Peyer's patch (tissue), 4 donors: Measurements from ENCODE around the gene CHST11. TPM values are rescaled to one million over a fixed set of nuclear protein-coding genes. Genes with fewer than 3 reads are reported as not detected.

ENCODE experiments used
- DNase-seq, 3 donors: peaks; one replicate each; pipeline ENCODE4 v3.0.0-alpha.2; 2017 to 2019
- H3K27ac ChIP-seq, 4 donors: fragments of 200-600 bp; sonication (generic); one replicate each; pipeline ENCODE4 v1.5.1; 2016 to 2019
- H3K27me3 ChIP-seq, 2 donors: fragments of 200-600 bp; sonication (generic); one replicate each; pipeline ENCODE4 v1.5.1; 2019
- H3K36me3 ChIP-seq, 3 donors: fragments of 200-600 bp; sonication (generic); one replicate each; pipeline ENCODE4 v1.5.1; 2016 to 2019
- H3K4me1 ChIP-seq, 4 donors: fragments of 200-600 bp; sonication (generic); one replicate each; pipeline ENCODE4 v1.5.1; 2016 to 2019
- H3K4me3 ChIP-seq, 4 donors: fragments of 200-600 bp; sonication (generic); 1 replicate in 3 of 4; 2 replicates in 1 of 4; pipeline ENCODE4 v1.5.1; 2016 to 2019; ENCODE audit warnings: mild to moderate bottlenecking in 1 of 4
- H3K9me3 ChIP-seq, 4 donors: fragments of 200-600 bp; sonication (generic); one replicate each; pipeline ENCODE4 v1.5.1; 2016 to 2019; ENCODE audit warnings: mild to moderate bottlenecking in 1 of 4
- POLR2A ChIP-seq, 2 donors: fragments of 450-650 bp; IDR thresholded peaks; one replicate each; pipeline ENCODE4 v1.5.1; 2017; ENCODE audit warnings: antibody characterized with exemption in 2 of 2, mild to moderate bottlenecking in 2 of 2, moderate library complexity in 2 of 2
- total RNA-seq, 4 donors: library from RNA; depleted of rRNA; stranded (reverse); fragments of >200 nt; gene quantifications; one replicate each; pipeline ENCODE4 v1.1.0, GENCODE V29; 2016
- TF ChIP-seq, protein P1 (sequence below), 6 experiments: fragments of 450-650 bp in 4 of 6; fragments of 200-600 bp in 2 of 6; sonication (generic) in 1 of 6; IDR thresholded peaks; one replicate each; pipeline ENCODE4 v1.5.1; 2017 to 2019; ENCODE audit warnings: antibody characterized with exemption in 6 of 6, mild to moderate bottlenecking in 3 of 6, moderate library complexity in 1 of 6

Gene CHST11
- 100 to 1,000 TPM in 1 of 4 donors, 10 to 100 TPM in 2, 1 to 10 TPM in 1; 9.9 to 119 (median 15.6) TPM for total RNA-seq

DNA sequence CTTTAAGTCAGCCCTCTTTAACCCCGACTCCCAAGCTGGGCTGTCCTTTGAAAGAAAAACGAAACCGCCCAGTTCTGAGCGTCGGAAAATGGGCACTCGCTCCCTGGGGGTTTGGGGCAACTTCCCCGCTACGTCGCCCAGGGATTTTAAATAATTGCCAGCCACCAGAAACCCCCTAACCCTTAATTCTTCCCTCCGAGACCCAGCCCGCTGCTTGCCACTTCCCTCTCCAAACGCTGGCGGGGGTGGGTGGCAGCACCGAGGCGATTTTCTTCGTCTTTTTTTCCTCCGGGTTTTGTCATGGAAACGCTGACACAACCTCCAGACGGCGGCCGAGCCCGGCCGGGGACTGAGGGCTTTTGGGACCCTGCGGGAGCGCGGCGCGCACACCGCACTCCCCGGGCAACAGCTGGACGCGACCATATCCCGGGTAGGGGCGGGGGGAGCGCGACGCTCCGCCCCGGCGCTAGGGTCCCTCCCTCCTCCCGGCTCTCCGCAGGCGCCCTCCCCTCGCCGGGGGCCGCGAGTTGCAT is at the start of gene CHST11:
Gene CHST11, plus strand, starts transcription at position 532 of the 533 bp plus-strand sequence.
- no peaks in the 10 kb centered on the region for H3K9me3 ChIP-seq
- H3K27me3 ChIP-seq: no peaks in the 10 kb centered on the region
- peak in 1 of 2 donors; percentile 14 for TF ChIP-seq POLR2A (IDR thresholded peaks at IDR 0.05)
- TF ChIP-seq, protein P1, sequence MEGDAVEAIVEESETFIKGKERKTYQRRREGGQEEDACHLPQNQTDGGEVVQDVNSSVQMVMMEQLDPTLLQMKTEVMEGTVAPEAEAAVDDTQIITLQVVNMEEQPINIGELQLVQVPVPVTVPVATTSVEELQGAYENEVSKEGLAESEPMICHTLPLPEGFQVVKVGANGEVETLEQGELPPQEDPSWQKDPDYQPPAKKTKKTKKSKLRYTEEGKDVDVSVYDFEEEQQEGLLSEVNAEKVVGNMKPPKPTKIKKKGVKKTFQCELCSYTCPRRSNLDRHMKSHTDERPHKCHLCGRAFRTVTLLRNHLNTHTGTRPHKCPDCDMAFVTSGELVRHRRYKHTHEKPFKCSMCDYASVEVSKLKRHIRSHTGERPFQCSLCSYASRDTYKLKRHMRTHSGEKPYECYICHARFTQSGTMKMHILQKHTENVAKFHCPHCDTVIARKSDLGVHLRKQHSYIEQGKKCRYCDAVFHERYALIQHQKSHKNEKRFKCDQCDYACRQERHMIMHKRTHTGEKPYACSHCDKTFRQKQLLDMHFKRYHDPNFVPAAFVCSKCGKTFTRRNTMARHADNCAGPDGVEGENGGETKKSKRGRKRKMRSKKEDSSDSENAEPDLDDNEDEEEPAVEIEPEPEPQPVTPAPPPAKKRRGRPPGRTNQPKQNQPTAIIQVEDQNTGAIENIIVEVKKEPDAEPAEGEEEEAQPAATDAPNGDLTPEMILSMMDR (IDR thresholded peaks at IDR 0.05): peak in 3 of 6 experiments; percentile 15 to 17 (median 16)
- peak within 1 kb of the TSS; percentile 79 to 97 (median 84) for H3K27ac ChIP-seq
- no peaks in the 10 kb centered on the region for H3K36me3 ChIP-seq
- peak within 1 kb of the TSS; percentile 66 to 99 (median 73) for H3K4me3 ChIP-seq
- peaks cover 0 to 14% (median 0%) of the 10 kb centered on the region in 4 donors for H3K4me1 ChIP-seq
- peak; percentile 74 to 89 (median 78) for DNase-seq

DNA sequence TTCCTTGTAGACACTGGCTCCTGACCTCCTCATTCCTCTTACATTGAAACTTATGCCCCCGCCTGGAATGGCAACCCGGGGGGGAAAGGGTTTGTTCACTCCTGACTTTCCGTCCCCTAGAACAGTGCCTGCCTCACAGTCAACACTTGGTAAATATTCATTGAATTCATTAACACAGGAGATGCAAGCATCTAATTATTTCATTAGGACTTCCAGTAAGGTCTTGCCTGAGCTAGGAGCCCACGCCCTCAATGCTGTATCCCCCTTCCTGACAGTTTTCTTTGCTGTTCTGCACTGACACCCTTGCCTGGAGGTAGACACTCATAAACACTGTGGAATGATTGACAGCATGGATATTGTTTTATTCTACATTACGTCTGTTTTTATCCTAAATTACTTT is 49.3 kb upstream of the CHST11 start:
- Histone ChIP-seq H3K36me3 (no peaks in the 10 kb centered on the region), H3K4me3 (no peak overlapping the region), H3K9me3 (no peaks in the 10 kb centered on the region), H3K27me3 (no peaks in the 10 kb centered on the region), H3K4me1 (peaks cover 0 to 4% (median 0%) of the 10 kb centered on the region in 4 donors), H3K27ac (no peak overlapping the region)
- TF ChIP-seq, protein P1 (IDR thresholded peaks at IDR 0.05): no peak
- no peak for TF ChIP-seq POLR2A (IDR thresholded peaks at IDR 0.05)
- no peak for DNase-seq

DNA sequence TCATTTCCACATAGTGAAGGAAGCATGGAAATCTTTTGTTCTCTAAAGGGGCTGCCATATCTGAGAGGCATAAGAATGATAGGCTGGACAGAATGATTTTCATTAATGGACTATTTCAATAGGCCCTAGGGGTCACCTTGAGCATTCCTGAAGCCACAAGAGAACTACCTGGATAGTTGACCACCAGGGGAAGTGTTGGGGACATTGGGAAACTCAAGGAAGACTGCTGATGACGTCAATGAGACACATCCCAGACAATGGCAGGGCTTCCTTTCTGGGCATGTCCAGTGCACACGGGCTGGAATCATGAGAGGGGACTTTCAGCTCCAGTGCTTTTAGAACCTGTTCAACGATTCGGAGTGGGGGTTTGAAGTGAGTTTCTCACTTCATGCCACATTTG is 48.8 kb upstream of the CHST11 start:
- no peaks in the 10 kb centered on the region for H3K36me3 ChIP-seq
- H3K27ac ChIP-seq: peak overlapping the region in 2 of 4 donors; percentile 26 to 36
- H3K4me1 ChIP-seq: peaks cover 0 to 4% (median 0%) of the 10 kb centered on the region in 4 donors
- no peak for DNase-seq
- H3K27me3 ChIP-seq: no peaks in the 10 kb centered on the region
- H3K9me3 ChIP-seq: no peaks in the 10 kb centered on the region
- TF ChIP-seq, protein P1 (IDR thresholded peaks at IDR 0.05): no peak
- TF ChIP-seq POLR2A (IDR thresholded peaks at IDR 0.05): no peak
- H3K4me3 ChIP-seq: no peak overlapping the region

DNA sequence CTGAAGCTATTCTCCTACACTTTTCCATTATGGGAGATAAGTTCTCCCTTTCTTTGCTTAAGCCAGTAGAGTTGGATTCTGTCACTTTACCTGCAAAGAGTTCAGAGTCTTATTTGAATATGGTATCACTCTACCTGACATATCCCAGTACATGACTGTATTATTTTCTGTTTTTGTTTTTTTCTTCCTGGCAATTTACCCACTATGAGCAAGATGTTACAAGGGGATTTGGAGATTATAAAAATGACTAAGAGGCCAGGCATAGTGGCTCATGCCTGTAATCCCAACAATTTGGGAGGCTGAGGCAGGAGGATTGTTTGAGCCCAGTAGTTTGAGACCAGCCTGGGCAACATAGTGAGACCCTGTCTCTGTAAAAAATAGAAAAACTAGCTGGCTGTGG is 46.4 kb upstream of the CHST11 start:
- TF ChIP-seq POLR2A (IDR thresholded peaks at IDR 0.05): no peak
- TF ChIP-seq, protein P1 (IDR thresholded peaks at IDR 0.05): no peak
- peaks cover 0 to 4% (median 0%) of the 10 kb centered on the region in 4 donors for H3K4me1 ChIP-seq
- H3K27me3 ChIP-seq: no peaks in the 10 kb centered on the region

DNA sequence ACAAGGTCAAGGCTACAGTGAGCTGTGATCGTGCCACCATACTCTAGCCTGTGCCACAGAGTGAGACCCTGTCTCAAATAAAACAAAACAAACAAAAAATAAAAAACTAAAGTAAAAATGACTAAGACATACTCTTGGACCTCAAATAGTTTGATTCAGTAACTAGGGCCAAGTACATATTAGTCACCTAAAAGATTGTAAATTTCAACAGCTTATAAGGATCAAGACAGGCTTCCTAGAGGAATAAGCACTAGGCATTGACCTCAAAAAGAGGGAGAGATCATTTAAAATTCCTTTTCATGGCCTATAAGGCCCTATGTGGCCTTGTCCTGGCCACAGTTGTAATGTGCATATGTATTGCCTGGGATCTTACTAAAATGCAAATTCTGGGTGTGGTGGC is 46.0 kb upstream of the CHST11 start:
- Histone ChIP-seq H3K27ac (no peak overlapping the region), H3K4me1 (peaks cover 0 to 4% (median 0%) of the 10 kb centered on the region in 4 donors), H3K27me3 (no peaks in the 10 kb centered on the region), H3K36me3 (no peaks in the 10 kb centered on the region), H3K9me3 (no peaks in the 10 kb centered on the region), H3K4me3 (no peak overlapping the region)
- no peak for DNase-seq
- no peak for TF ChIP-seq POLR2A (IDR thresholded peaks at IDR 0.05)
- TF ChIP-seq, protein P1 (IDR thresholded peaks at IDR 0.05): no peak

More for the DNA sequence above, 46.4 kb upstream of the CHST11 start:
- no peaks in the 10 kb centered on the region for H3K9me3 ChIP-seq
- no peak overlapping the region for H3K4me3 ChIP-seq
- no peak for DNase-seq
- no peaks in the 10 kb centered on the region for H3K36me3 ChIP-seq
- H3K27ac ChIP-seq: no peak overlapping the region
